Endothelial cell of umbilical vein (primary cell): ENCODE results near the gene VPS35L. TPM values are rescaled to one million over a fixed set of nuclear protein-coding genes. Genes with fewer than 3 reads are reported as not detected.

ENCODE experiments used
- BruUV-seq: library from RNA; stranded (reverse); fragments of 400-500 nt; replicated peaks from 2 replicates; lab custom pipeline; 2021; lab: Mats Ljungman, UMichigan
- CTCF ChIA-PET: fragments of 300-600, 350-600 bp; sonication (Branson Sonifier 250); formaldehyde crosslinking; loops from one replicate; lab custom pipeline; 2021; ENCODE audit warnings: antibody characterized with exemption, inconsistent platforms; lab: Charles Lee
- POLR2A ChIA-PET: fragments of 300-600, 350-600 bp; sonication (Branson Sonifier 250); formaldehyde crosslinking; loops from one replicate; lab custom pipeline; 2021; ENCODE audit warnings: antibody characterized with exemption, inconsistent platforms; lab: Charles Lee
- DNase-seq: peaks from one replicate; pipeline ENCODE4 v3.0.0-alpha.2; 2011; ENCODE audit warnings: low read depth, low spot score
- FAIRE-seq: peaks from 2 replicates; lab custom pipeline; 2011; peaks lifted over from hg19 to GRCh38; lab: Jason Lieb, UNC
- H2AFZ ChIP-seq: 2 replicates; pipeline ENCODE4 v1.6.0; 2012; ENCODE audit warnings: low read depth, low read length, control low read depth, inconsistent platforms
- H3K27ac ChIP-seq: 2 replicates; pipeline ENCODE4 v1.5.1; 2011; ENCODE audit warnings: low read depth, mild to moderate bottlenecking, control low read depth, low read length, moderate library complexity; ENCODE audit not compliant: insufficient read depth
- H3K27me3 ChIP-seq, 2 experiments: 2 replicates each; pipeline versions ENCODE4 v1.6.0 to v1.6.1; 2011; ENCODE audit warnings: low read length in 2 of 2, mixed read lengths in 1 of 2; ENCODE audit not compliant: control insufficient read depth in 2 of 2, insufficient read depth in 2 of 2
- H3K36me3 ChIP-seq, 2 experiments: 2 replicates in 1 of 2; 3 replicates in 1 of 2; pipeline ENCODE4 v1.5.1; 2011; ENCODE audit warnings: low read length in 2 of 2, mild to moderate bottlenecking in 1 of 2, moderate library complexity in 1 of 2; ENCODE audit not compliant: control insufficient read depth in 2 of 2, insufficient read depth in 2 of 2; ENCODE audit errors: extremely low read depth in 1 of 2
- H3K4me1 ChIP-seq: 3 replicates; pipeline ENCODE4 v1.5.1; 2011; ENCODE audit warnings: mild to moderate bottlenecking, low read length; ENCODE audit not compliant: control insufficient read depth, insufficient read depth; ENCODE audit errors: extremely low read depth
- H3K4me2 ChIP-seq: 2 replicates; pipeline ENCODE4 v1.6.1; 2011; ENCODE audit warnings: low read length, control low read depth, mixed read lengths; ENCODE audit not compliant: insufficient read depth
- H3K4me3 ChIP-seq, 3 experiments: fragments of 200-600 bp in 1 of 3; sonication (generic), shearing (Covaris generic) in 1 of 3; replicated peaks in 1 of 3; 2 replicates each; pipeline ENCODE4 v1.5.1; 2011 to 2016; ENCODE audit warnings: control low read depth in 3 of 3, low read length in 3 of 3, mild to moderate bottlenecking in 2 of 3, inconsistent platforms in 1 of 3, low read depth in 1 of 3, moderate library complexity in 1 of 3; ENCODE audit not compliant: insufficient read depth in 1 of 3
- H3K79me2 ChIP-seq: 2 replicates; pipeline ENCODE4 v1.6.0; 2012; ENCODE audit warnings: low read length, inconsistent platforms; ENCODE audit not compliant: control insufficient read depth, insufficient read depth
- H3K9ac ChIP-seq: replicated peaks from 2 replicates; pipeline ENCODE3; 2011; ENCODE audit warnings: low read length, control low read depth; ENCODE audit not compliant: insufficient read depth; ENCODE audit errors: extremely low read depth
- H3K9me1 ChIP-seq: replicated peaks from 3 replicates; pipeline ENCODE4 v1.6.0; 2011; ENCODE audit warnings: mild to moderate bottlenecking, low read length; ENCODE audit not compliant: control insufficient read depth, insufficient read depth; ENCODE audit errors: extremely low read depth
- H3K9me3 ChIP-seq: replicated peaks from 2 replicates; pipeline ENCODE4 v1.5.1; 2012; ENCODE audit warnings: low read length, inconsistent platforms; ENCODE audit not compliant: control insufficient read depth, insufficient read depth
- H4K20me1 ChIP-seq: replicated peaks from 2 replicates; pipeline ENCODE3; 2011; ENCODE audit warnings: mild to moderate bottlenecking, low read length; ENCODE audit not compliant: control insufficient read depth, insufficient read depth; ENCODE audit errors: extremely low read depth
- EZH2 ChIP-seq: IDR thresholded peaks from 2 replicates; pipeline ENCODE4 v1.6.1; 2012; ENCODE audit warnings: borderline replicate concordance, low read depth, mild to moderate bottlenecking, moderate library complexity, low read length, inconsistent platforms; ENCODE audit not compliant: severe bottlenecking
- FOS ChIP-seq: IDR thresholded peaks from 2 replicates; pipeline ENCODE4 v1.6.1; 2011; ENCODE audit warnings: mild to moderate bottlenecking, low read length, moderate library complexity, borderline replicate concordance; ENCODE audit not compliant: insufficient read depth
- GATA2 ChIP-seq: IDR thresholded peaks from 2 replicates; pipeline ENCODE4 v1.7.0; 2011; ENCODE audit warnings: low read depth, mild to moderate bottlenecking, moderate library complexity, mixed read lengths, low read length; ENCODE audit not compliant: insufficient read length, insufficient read depth
- JUN ChIP-seq: IDR thresholded peaks from 2 replicates; pipeline ENCODE4 v1.6.1; 2011; ENCODE audit warnings: borderline replicate concordance, low read depth; ENCODE audit not compliant: insufficient read length, insufficient read depth
- MYC ChIP-seq: IDR thresholded peaks from one replicate; pipeline ENCODE4 v1.6.1; 2011; ENCODE audit warnings: mild to moderate bottlenecking, low read depth, low read length
- POLR2A ChIP-seq: IDR thresholded peaks from 2 replicates; pipeline ENCODE4 v1.6.1; 2012; ENCODE audit warnings: low read depth, mild to moderate bottlenecking, control low read depth, low read length
- POLR2AphosphoS5 ChIP-seq: IDR thresholded peaks from 2 replicates; pipeline ENCODE4 v1.6.1; 2012; ENCODE audit warnings: low read depth, mild to moderate bottlenecking, control low read depth, low read length, moderate library complexity; ENCODE audit not compliant: insufficient read depth
- dilution Hi-C: fragments of 300-500 bp; cut with MboI; formaldehyde crosslinking; loops from one replicate; pipeline ENCODE4 v1.15.0; 2019; ENCODE audit warnings: low sequenced_read_pairs; ENCODE audit not compliant: extremely low pct_ligation_motif_present
- intact Hi-C: fragments of 100-400 bp; cut with micrococcal nuclease; formaldehyde crosslinking; loops from one replicate; pipeline ENCODE4 v1.10.0; 2022
- polyA plus RNA-seq, 4 experiments: library from polyadenylated mRNA; depleted of rRNA in 3 of 4; stranded (reverse) in 3 of 4; unstranded in 1 of 4; fragments of >200 nt; gene quantifications; 2 replicates each; pipeline versions ENCODE4 v1.2.1 to v1.2.3, GENCODE V29; 2011 to 2012; ENCODE audit warnings: missing spikeins in 1 of 4
- total RNA-seq: library from RNA; stranded (reverse); gene quantifications from 2 replicates; pipeline ENCODE4 v1.2.3, GENCODE V29; 2021
- TF ChIP-seq, protein P1 (sequence below): IDR thresholded peaks from 2 replicates; pipeline ENCODE4 v1.6.1; 2011; ENCODE audit not compliant: insufficient read depth, insufficient read length
- TF ChIP-seq, protein P2 (sequence below), 2 donors: IDR thresholded peaks; 1 replicate in 1 of 2; 2 replicates in 1 of 2; pipeline ENCODE4 v1.5.1; 2011; ENCODE audit warnings: low read length in 2 of 2, mild to moderate bottlenecking in 2 of 2, moderate library complexity in 2 of 2, control low read depth in 1 of 2, inconsistent platforms in 1 of 2, low read depth in 1 of 2; ENCODE audit not compliant: insufficient read depth in 1 of 2; ENCODE audit errors: extremely low read depth in 1 of 2

The VPS35L gene
- total and polyA plus RNA-seq, 2 donors (not counting 3 experiments of a cell fraction or from before 2014, with no cell fraction given) = 49.1 to 91.1 TPM

DNA sequence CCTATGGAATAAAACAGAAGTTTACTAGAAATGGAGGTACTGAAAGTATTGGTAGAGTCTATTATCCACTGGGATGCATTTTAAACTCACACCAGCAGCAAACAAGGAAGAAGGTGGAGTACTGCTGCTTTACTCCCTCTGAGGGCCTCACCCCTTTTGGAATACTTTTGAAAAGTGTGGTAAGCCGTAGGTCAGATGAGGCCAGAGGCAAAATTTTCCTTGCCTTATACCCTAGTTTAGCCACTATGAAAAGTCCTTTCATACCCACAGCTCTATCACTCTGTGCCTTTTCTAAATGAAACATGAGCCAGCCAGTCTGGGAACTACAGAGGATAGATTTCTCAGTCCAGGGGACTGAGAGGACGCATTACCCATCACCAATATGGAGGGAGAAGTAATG is 47.6 kb upstream of the VPS35L start:
- Histone ChIP-seq H3K36me3 (peaks cover 4 to 9% of the 10 kb centered on the region in 2 experiments), H3K27me3 (no peaks in the 10 kb centered on the region), H3K79me2 (no peaks in the 10 kb centered on the region), H3K9ac (no peak overlapping the region), H3K4me3 (no peak overlapping the region), H3K9me1 (no peaks in the 10 kb centered on the region), H2AFZ (no peak overlapping the region), H3K4me1 (peaks cover 7% of the 10 kb centered on the region), H3K9me3 (no peaks in the 10 kb centered on the region), H3K4me2 (no peak overlapping the region), H3K27ac (no peak overlapping the region), H4K20me1 (no peaks in the 10 kb centered on the region)
- dilution Hi-C loops = no loop called here
- BruUV-seq = no TSS peak
- ChIA-PET CTCF (interaction anchor here (1.0 to 2.8 kb wide), 3 partner anchors 9 to 524 kb away, joined by 3 to 9 read pairs (median 3); partner anchors contain the start of genes CCP110 and TMC7), POLR2A (no interaction called here)
- TF ChIP-seq POLR2A (no peak), JUN (no peak), EZH2 (no peak), GATA2 (no peak), POLR2AphosphoS5 (no peak), MYC (no peak), FOS (no peak)
- TF ChIP-seq, protein P1, sequence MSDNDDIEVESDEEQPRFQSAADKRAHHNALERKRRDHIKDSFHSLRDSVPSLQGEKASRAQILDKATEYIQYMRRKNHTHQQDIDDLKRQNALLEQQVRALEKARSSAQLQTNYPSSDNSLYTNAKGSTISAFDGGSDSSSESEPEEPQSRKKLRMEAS = no peak
- intact Hi-C loops = no loop called here
- FAIRE-seq = no peak
- no peak for DNase-seq

DNA sequence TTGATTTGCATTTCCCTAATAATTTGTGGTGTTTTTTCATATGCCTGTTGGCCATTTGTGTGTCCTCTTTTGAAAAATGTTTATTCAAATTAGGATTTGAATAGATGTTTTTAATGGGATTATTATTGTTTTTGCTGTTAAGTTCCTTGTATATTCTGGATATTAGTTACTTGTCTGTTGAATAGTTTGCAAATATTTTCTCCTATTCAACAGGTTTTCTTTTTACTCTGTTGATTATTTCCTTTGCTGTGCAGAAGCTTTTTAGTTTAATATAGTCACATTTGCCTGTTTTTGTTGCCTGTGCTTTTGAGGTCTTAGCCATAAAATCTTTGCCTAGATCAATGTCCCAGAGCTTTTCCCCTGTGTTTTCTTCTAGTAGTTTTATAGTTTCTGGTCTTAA is 43.2 kb upstream of the VPS35L start:
- TF ChIP-seq MYC (no peak), FOS (no peak), POLR2AphosphoS5 (no peak), JUN (no peak), EZH2 (no peak), POLR2A (no peak), GATA2 (no peak)
- TF ChIP-seq, protein P1 = no peak
- TF ChIP-seq, protein P2, sequence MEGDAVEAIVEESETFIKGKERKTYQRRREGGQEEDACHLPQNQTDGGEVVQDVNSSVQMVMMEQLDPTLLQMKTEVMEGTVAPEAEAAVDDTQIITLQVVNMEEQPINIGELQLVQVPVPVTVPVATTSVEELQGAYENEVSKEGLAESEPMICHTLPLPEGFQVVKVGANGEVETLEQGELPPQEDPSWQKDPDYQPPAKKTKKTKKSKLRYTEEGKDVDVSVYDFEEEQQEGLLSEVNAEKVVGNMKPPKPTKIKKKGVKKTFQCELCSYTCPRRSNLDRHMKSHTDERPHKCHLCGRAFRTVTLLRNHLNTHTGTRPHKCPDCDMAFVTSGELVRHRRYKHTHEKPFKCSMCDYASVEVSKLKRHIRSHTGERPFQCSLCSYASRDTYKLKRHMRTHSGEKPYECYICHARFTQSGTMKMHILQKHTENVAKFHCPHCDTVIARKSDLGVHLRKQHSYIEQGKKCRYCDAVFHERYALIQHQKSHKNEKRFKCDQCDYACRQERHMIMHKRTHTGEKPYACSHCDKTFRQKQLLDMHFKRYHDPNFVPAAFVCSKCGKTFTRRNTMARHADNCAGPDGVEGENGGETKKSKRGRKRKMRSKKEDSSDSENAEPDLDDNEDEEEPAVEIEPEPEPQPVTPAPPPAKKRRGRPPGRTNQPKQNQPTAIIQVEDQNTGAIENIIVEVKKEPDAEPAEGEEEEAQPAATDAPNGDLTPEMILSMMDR (IDR thresholded peaks at IDR 0.05; ENCODE audit: extremely low read depth in 1 of 2, insufficient read depth in 1 of 2, low read depth in 1 of 2, low read length in 2 of 2) = no peak
- Histone ChIP-seq H3K4me1 (no peaks in the 10 kb centered on the region), H3K79me2 (no peaks in the 10 kb centered on the region), H3K4me2 (no peak overlapping the region), H3K36me3 (peaks cover 2 to 8% of the 10 kb centered on the region in 2 experiments), H3K27me3 (no peaks in the 10 kb centered on the region), H3K27ac (no peak overlapping the region), H3K4me3 (no peak overlapping the region), H3K9me1 (no peaks in the 10 kb centered on the region), H3K9me3 (no peaks in the 10 kb centered on the region), H3K9ac (no peak overlapping the region), H4K20me1 (no peaks in the 10 kb centered on the region), H2AFZ (no peak overlapping the region)
- no peak for DNase-seq
- CTCF ChIA-PET = interaction anchor here (5.0 kb wide), 1 partner anchor 10 kb away, joined by 24 read pairs; no protein-coding TSS in a partner anchor
- no peak for FAIRE-seq
- intact Hi-C loops (no loop called here), dilution Hi-C loops (no loop called here)
- POLR2A ChIA-PET = no interaction called here
- no TSS peak for BruUV-seq
